Endothelial cell of umbilical vein (primary cell): Measurements from ENCODE around the gene CTBP2. TPM values are rescaled to one million over a fixed set of nuclear protein-coding genes. Genes with fewer than 3 reads are reported as not detected.

ENCODE experiments used
- BruUV-seq: library from RNA; stranded (reverse); fragments of 400-500 nt; replicated peaks from 2 replicates; lab custom pipeline; 2021; lab: Mats Ljungman, UMichigan
- CTCF ChIA-PET: fragments of 300-600, 350-600 bp; sonication (Branson Sonifier 250); formaldehyde crosslinking; loops from one replicate; lab custom pipeline; 2021; ENCODE audit warnings: antibody characterized with exemption, inconsistent platforms; lab: Charles Lee
- POLR2A ChIA-PET: fragments of 300-600, 350-600 bp; sonication (Branson Sonifier 250); formaldehyde crosslinking; loops from one replicate; lab custom pipeline; 2021; ENCODE audit warnings: antibody characterized with exemption, inconsistent platforms; lab: Charles Lee
- DNase-seq: peaks from one replicate; pipeline ENCODE4 v3.0.0-alpha.2; 2011; ENCODE audit warnings: low read depth, low spot score
- FAIRE-seq: peaks from 2 replicates; lab custom pipeline; 2011; peaks lifted over from hg19 to GRCh38; lab: Jason Lieb, UNC
- H2AFZ ChIP-seq: 2 replicates; pipeline ENCODE4 v1.6.0; 2012; ENCODE audit warnings: low read depth, low read length, control low read depth, inconsistent platforms
- H3K27ac ChIP-seq: 2 replicates; pipeline ENCODE4 v1.5.1; 2011; ENCODE audit warnings: low read depth, mild to moderate bottlenecking, control low read depth, low read length, moderate library complexity; ENCODE audit not compliant: insufficient read depth
- H3K27me3 ChIP-seq, 2 experiments: 2 replicates each; pipeline versions ENCODE4 v1.6.0 to v1.6.1; 2011; ENCODE audit warnings: low read length in 2 of 2, mixed read lengths in 1 of 2; ENCODE audit not compliant: control insufficient read depth in 2 of 2, insufficient read depth in 2 of 2
- H3K36me3 ChIP-seq, 2 experiments: 2 replicates in 1 of 2; 3 replicates in 1 of 2; pipeline ENCODE4 v1.5.1; 2011; ENCODE audit warnings: low read length in 2 of 2, mild to moderate bottlenecking in 1 of 2, moderate library complexity in 1 of 2; ENCODE audit not compliant: control insufficient read depth in 2 of 2, insufficient read depth in 2 of 2; ENCODE audit errors: extremely low read depth in 1 of 2
- H3K4me1 ChIP-seq: 3 replicates; pipeline ENCODE4 v1.5.1; 2011; ENCODE audit warnings: mild to moderate bottlenecking, low read length; ENCODE audit not compliant: control insufficient read depth, insufficient read depth; ENCODE audit errors: extremely low read depth
- H3K4me2 ChIP-seq: 2 replicates; pipeline ENCODE4 v1.6.1; 2011; ENCODE audit warnings: low read length, control low read depth, mixed read lengths; ENCODE audit not compliant: insufficient read depth
- H3K4me3 ChIP-seq, 3 experiments: fragments of 200-600 bp in 1 of 3; sonication (generic), shearing (Covaris generic) in 1 of 3; replicated peaks in 1 of 3; 2 replicates each; pipeline ENCODE4 v1.5.1; 2011 to 2016; ENCODE audit warnings: control low read depth in 3 of 3, low read length in 3 of 3, mild to moderate bottlenecking in 2 of 3, inconsistent platforms in 1 of 3, low read depth in 1 of 3, moderate library complexity in 1 of 3; ENCODE audit not compliant: insufficient read depth in 1 of 3
- H3K79me2 ChIP-seq: 2 replicates; pipeline ENCODE4 v1.6.0; 2012; ENCODE audit warnings: low read length, inconsistent platforms; ENCODE audit not compliant: control insufficient read depth, insufficient read depth
- H3K9ac ChIP-seq: replicated peaks from 2 replicates; pipeline ENCODE3; 2011; ENCODE audit warnings: low read length, control low read depth; ENCODE audit not compliant: insufficient read depth; ENCODE audit errors: extremely low read depth
- H3K9me1 ChIP-seq: replicated peaks from 3 replicates; pipeline ENCODE4 v1.6.0; 2011; ENCODE audit warnings: mild to moderate bottlenecking, low read length; ENCODE audit not compliant: control insufficient read depth, insufficient read depth; ENCODE audit errors: extremely low read depth
- H3K9me3 ChIP-seq: replicated peaks from 2 replicates; pipeline ENCODE4 v1.5.1; 2012; ENCODE audit warnings: low read length, inconsistent platforms; ENCODE audit not compliant: control insufficient read depth, insufficient read depth
- H4K20me1 ChIP-seq: replicated peaks from 2 replicates; pipeline ENCODE3; 2011; ENCODE audit warnings: mild to moderate bottlenecking, low read length; ENCODE audit not compliant: control insufficient read depth, insufficient read depth; ENCODE audit errors: extremely low read depth
- CTCF ChIP-seq, 2 donors: IDR thresholded peaks; 1 replicate in 1 of 2; 2 replicates in 1 of 2; pipeline ENCODE4 v1.5.1; 2011; ENCODE audit warnings: low read length in 2 of 2, mild to moderate bottlenecking in 2 of 2, moderate library complexity in 2 of 2, control low read depth in 1 of 2, inconsistent platforms in 1 of 2, low read depth in 1 of 2; ENCODE audit not compliant: insufficient read depth in 1 of 2; ENCODE audit errors: extremely low read depth in 1 of 2
- FOS ChIP-seq: IDR thresholded peaks from 2 replicates; pipeline ENCODE4 v1.6.1; 2011; ENCODE audit warnings: mild to moderate bottlenecking, low read length, moderate library complexity, borderline replicate concordance; ENCODE audit not compliant: insufficient read depth
- GATA2 ChIP-seq: IDR thresholded peaks from 2 replicates; pipeline ENCODE4 v1.7.0; 2011; ENCODE audit warnings: low read depth, mild to moderate bottlenecking, moderate library complexity, mixed read lengths, low read length; ENCODE audit not compliant: insufficient read length, insufficient read depth
- JUN ChIP-seq: IDR thresholded peaks from 2 replicates; pipeline ENCODE4 v1.6.1; 2011; ENCODE audit warnings: borderline replicate concordance, low read depth; ENCODE audit not compliant: insufficient read length, insufficient read depth
- MAX ChIP-seq: IDR thresholded peaks from 2 replicates; pipeline ENCODE4 v1.6.1; 2011; ENCODE audit not compliant: insufficient read depth, insufficient read length
- MYC ChIP-seq: IDR thresholded peaks from one replicate; pipeline ENCODE4 v1.6.1; 2011; ENCODE audit warnings: mild to moderate bottlenecking, low read depth, low read length
- POLR2AphosphoS5 ChIP-seq: IDR thresholded peaks from 2 replicates; pipeline ENCODE4 v1.6.1; 2012; ENCODE audit warnings: low read depth, mild to moderate bottlenecking, control low read depth, low read length, moderate library complexity; ENCODE audit not compliant: insufficient read depth
- dilution Hi-C: fragments of 300-500 bp; cut with MboI; formaldehyde crosslinking; loops from one replicate; pipeline ENCODE4 v1.15.0; 2019; ENCODE audit warnings: low sequenced_read_pairs; ENCODE audit not compliant: extremely low pct_ligation_motif_present
- intact Hi-C: fragments of 100-400 bp; cut with micrococcal nuclease; formaldehyde crosslinking; loops from one replicate; pipeline ENCODE4 v1.10.0; 2022
- polyA plus RNA-seq, 4 experiments: library from polyadenylated mRNA; depleted of rRNA in 3 of 4; stranded (reverse) in 3 of 4; unstranded in 1 of 4; fragments of >200 nt; gene quantifications; 2 replicates each; pipeline versions ENCODE4 v1.2.1 to v1.2.3, GENCODE V29; 2011 to 2012; ENCODE audit warnings: missing spikeins in 1 of 4
- total RNA-seq: library from RNA; stranded (reverse); gene quantifications from 2 replicates; pipeline ENCODE4 v1.2.3, GENCODE V29; 2021

Gene CTBP2
- total and polyA plus RNA-seq, 2 donors (not counting 3 experiments of a cell fraction or from before 2014, with no cell fraction given), result 118 to 128 TPM

GRCh38 chr10:124975977-124976514 is 184.3 kb downstream of the CTBP2 start:
- no TSS peak for BruUV-seq
- Histone ChIP-seq H3K79me2 (peaks cover 4% of the 10 kb centered on the region), H3K4me2 (peak overlapping the region; percentile 9), H3K36me3 (peaks cover 2 to 4% of the 10 kb centered on the region in 2 experiments), H4K20me1 (peaks cover 15% of the 10 kb centered on the region), H3K4me3 (no peak overlapping the region), H3K4me1 (peaks cover 16% of the 10 kb centered on the region), H3K27ac (peak overlapping the region; percentile 56), H2AFZ (no peak overlapping the region), H3K9me3 (no peaks in the 10 kb centered on the region), H3K27me3 (no peaks in the 10 kb centered on the region), H3K9me1 (no peaks in the 10 kb centered on the region), H3K9ac (no peak overlapping the region)
- DNase-seq (peak; percentile 64), FAIRE-seq (peak; percentile 90)
- ChIA-PET CTCF (interaction anchor here (1.0 to 1.6 kb wide), 5 partner anchors 11 to 60 kb away, joined by 3 to 7 read pairs (median 4); no protein-coding TSS in a partner anchor), POLR2A (no interaction called here)
- intact Hi-C loops, result loop anchor here (1.0 to 5.0 kb wide), 4 partner anchors 51 to 444 kb away; partner anchors contain the start of gene EEF1AKMT2
- TF ChIP-seq GATA2 (peak; percentile 52), POLR2AphosphoS5 (peak; percentile 48), FOS (peak; percentile 45), MAX (no peak), JUN (peak; percentile 54)
- dilution Hi-C loops, result no loop called here

GRCh38 chr10:124974131-124974530 is 186.2 kb downstream of the CTBP2 start:
- Histone ChIP-seq H3K9me1 (no peaks in the 10 kb centered on the region), H2AFZ (no peak overlapping the region), H3K4me2 (no peak overlapping the region), H4K20me1 (peaks cover 10% of the 10 kb centered on the region), H3K27me3 (no peaks in the 10 kb centered on the region), H3K9ac (no peak overlapping the region), H3K27ac (no peak overlapping the region), H3K36me3 (peaks cover 4 to 6% of the 10 kb centered on the region in 2 experiments), H3K4me1 (peaks cover 16% of the 10 kb centered on the region), H3K79me2 (peaks cover 3% of the 10 kb centered on the region), H3K9me3 (no peaks in the 10 kb centered on the region), H3K4me3 (no peak overlapping the region)
- DNase-seq, result no peak
- ChIA-PET POLR2A (no interaction called here), CTCF (interaction anchor here (0.5 to 2.1 kb wide), 5 partner anchors 9 to 74 kb away, joined by 3 to 8 read pairs (median 3); no protein-coding TSS in a partner anchor)
- TF ChIP-seq POLR2AphosphoS5 (no peak), CTCF (IDR thresholded peaks at IDR 0.05; ENCODE audit: extremely low read depth in 1 of 2, insufficient read depth in 1 of 2, low read depth in 1 of 2, low read length in 2 of 2) (no peak), MYC (no peak), MAX (no peak), GATA2 (no peak)
- dilution Hi-C loops, result no loop called here
- intact Hi-C loops, result no loop called here
- BruUV-seq, result no TSS peak
- FAIRE-seq, result no peak
